Measurements from ENCODE around the gene MCEE. TPM values are rescaled to one million over a fixed set of nuclear protein-coding genes. Genes with fewer than 3 reads are reported as not detected.
"Not testable (repeated sequence)": the region's sequence is repeated elsewhere in the genome, so short reads cannot be mapped to it uniquely, and the experiment has no call there.

Gene MCEE
- total RNA-seq, 3 donors from 2014 or later: 16.0 to 33.8 (median 27.5) TPM

DNA sequence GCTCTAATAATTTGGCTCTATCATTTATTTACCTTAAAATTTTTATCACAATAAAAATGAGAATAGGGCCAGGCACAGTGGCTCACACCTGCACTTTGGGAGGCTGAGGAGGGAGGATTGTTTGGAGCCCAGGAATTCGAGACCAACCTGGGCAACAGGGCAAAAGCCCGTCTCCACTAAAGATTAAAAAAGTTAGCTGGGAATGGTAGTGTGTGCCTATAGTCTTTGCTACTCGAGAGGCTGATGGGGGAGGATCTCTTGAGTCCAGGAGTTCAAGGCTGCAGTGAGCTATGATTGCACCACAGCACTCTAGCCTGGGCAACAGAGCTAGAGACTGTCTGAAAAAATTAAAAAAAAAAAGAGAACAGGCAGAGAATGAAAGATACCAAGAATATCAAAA is 6.1 kb upstream of the MCEE start:
- intact Hi-C loops (cut with DNase I; ENCODE audit: low total_unique reads): no loop called here

DNA sequence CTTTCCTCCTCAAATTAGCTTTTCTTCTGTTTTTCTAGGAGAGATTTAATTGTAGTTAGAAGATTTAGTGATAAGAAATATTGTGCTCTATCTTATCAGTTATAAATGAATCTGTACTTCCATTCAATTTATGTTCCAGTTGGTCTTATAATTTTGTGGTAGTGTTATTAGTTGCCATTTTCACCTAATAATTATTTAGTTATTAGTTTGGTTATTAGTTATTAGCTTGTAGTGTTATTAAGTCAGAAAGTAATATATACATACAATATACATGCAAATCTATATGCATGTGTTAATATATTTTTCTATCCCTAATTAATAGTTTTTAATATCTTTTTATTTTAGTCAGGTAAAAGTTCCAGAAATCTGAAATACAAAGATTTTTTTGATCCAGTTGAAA is 3.6 kb upstream of the MCEE start:
- H3K4me1 ChIP-seq: no peaks in the 10 kb centered on the region
- no peaks in the 10 kb centered on the region for H3K9me3 ChIP-seq
- no peaks in the 10 kb centered on the region for H3K36me3 ChIP-seq
- intact Hi-C loops (cut with DNase I; ENCODE audit: low total_unique reads): no loop called here
- TF ChIP-seq, protein P1, sequence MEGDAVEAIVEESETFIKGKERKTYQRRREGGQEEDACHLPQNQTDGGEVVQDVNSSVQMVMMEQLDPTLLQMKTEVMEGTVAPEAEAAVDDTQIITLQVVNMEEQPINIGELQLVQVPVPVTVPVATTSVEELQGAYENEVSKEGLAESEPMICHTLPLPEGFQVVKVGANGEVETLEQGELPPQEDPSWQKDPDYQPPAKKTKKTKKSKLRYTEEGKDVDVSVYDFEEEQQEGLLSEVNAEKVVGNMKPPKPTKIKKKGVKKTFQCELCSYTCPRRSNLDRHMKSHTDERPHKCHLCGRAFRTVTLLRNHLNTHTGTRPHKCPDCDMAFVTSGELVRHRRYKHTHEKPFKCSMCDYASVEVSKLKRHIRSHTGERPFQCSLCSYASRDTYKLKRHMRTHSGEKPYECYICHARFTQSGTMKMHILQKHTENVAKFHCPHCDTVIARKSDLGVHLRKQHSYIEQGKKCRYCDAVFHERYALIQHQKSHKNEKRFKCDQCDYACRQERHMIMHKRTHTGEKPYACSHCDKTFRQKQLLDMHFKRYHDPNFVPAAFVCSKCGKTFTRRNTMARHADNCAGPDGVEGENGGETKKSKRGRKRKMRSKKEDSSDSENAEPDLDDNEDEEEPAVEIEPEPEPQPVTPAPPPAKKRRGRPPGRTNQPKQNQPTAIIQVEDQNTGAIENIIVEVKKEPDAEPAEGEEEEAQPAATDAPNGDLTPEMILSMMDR (IDR thresholded peaks at IDR 0.05): no peak
- no peak for TF ChIP-seq POLR2A (IDR thresholded peaks at IDR 0.05)
- TF ChIP-seq POLR2AphosphoS5 (IDR thresholded peaks at IDR 0.05): no peak
- H3K27ac ChIP-seq: no peak overlapping the region
- no peaks in the 10 kb centered on the region for H3K27me3 ChIP-seq
- H3K4me3 ChIP-seq: no peak overlapping the region
- DNase-seq (ENCODE audit: low spot score in 2 of 2): no peak

More for the DNA sequence above, 6.1 kb upstream of the MCEE start:
- TF ChIP-seq, protein P1 (IDR thresholded peaks at IDR 0.05): no peak
- TF ChIP-seq POLR2AphosphoS5 (IDR thresholded peaks at IDR 0.05): no peak
- TF ChIP-seq POLR2A (IDR thresholded peaks at IDR 0.05): no peak
- Histone ChIP-seq H3K27me3 (no peaks in the 10 kb centered on the region), H3K36me3 (no peaks in the 10 kb centered on the region), H3K9me3 (no peaks in the 10 kb centered on the region), H3K4me1 (no peaks in the 10 kb centered on the region), H3K4me3 (no peak overlapping the region), H3K27ac (no peak overlapping the region)
- no peak for DNase-seq (ENCODE audit: low spot score in 2 of 2)

DNA sequence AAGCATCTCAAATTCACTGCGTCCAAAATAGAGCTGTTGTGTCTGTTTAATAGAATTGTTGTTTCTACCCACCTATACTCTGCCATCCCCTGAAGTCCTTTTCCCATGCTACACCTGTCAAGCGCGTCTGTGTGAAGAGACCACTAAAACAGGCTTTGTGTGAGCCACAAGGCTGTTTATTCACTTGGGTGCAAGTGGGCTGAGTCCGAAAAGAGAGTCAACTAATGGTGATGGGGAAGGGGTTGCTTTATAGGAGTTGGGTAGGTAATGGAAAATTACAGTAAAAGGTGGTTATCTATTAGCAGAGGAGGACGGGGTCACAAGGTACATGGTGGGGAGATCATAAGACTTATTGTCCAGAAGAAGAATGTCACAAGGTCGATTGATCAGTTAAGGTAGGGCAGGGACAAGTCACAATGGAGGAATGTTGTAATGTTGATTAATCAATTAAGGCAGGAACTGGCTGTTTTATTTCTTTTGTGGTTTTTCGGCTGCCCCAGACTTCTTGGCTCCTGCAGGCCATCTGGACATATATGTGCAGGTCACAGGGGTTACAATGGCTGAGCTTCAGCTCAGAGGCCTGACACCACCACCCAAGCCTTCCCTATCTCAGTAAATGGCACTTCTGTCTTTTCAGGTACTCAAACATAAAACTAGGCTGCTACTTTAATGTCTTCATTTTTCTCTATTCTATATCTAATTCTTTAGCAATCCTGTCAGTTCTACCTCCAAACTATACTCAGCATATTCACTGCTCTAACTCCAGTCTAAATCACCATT is 1.5 kb upstream of the MCEE start:
- H3K27ac ChIP-seq: peak overlapping the region in 1 of 2 donors; percentile 91
- DNase-seq (ENCODE audit: low spot score in 2 of 2); H3K36me3 ChIP-seq; intact Hi-C loops (cut with DNase I; ENCODE audit: low total_unique reads); H3K4me1 ChIP-seq; H3K9me3 ChIP-seq; H3K27me3 ChIP-seq: not testable (repeated sequence)
- peak overlapping the region; percentile 69 to 94 (median 72) for H3K4me3 ChIP-seq

DNA sequence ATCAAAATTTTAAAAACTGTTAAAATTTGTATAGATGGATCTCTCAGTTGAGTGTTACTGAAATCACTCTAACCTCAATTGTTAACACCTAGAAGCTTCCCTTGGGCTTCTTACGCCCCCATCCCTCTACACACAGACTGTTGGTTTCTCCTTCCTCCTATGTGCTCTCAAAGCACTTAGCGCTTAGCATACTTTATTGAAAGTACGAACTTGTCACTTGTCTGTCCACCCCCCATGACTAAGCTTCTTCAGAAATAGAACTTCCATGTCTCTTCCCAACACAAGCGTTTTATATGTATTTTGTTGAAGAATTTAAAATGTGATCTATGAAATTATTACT is 846 bp upstream of the MCEE start:
- Histone ChIP-seq H3K27ac (peak overlapping the region; percentile 88 to 91), H3K4me1 (no peaks in the 10 kb centered on the region)

DNA sequence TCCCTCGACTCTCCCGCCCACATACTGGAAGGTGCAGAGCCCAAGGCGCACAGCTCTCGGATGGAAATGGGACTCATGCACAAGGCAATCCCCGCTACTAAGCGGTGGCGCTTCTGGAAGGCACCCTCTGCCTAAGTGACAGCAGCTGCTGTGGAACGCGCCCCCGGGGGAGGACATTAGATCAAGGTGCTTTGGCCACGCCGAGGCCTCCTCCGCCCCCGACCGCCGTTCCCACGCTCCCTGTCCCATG is 202 bp downstream of the MCEE start:
- Histone ChIP-seq H3K27ac (peak overlapping the region; percentile 88 to 91), H3K27me3 (no peaks in the 10 kb centered on the region), H3K4me1 (no peaks in the 10 kb centered on the region), H3K4me3 (peak overlapping the region; percentile 69 to 94 (median 72)), H3K9me3 (no peaks in the 10 kb centered on the region), H3K36me3 (no peaks in the 10 kb centered on the region)
- DNase-seq (ENCODE audit: low spot score in 2 of 2): peak in 1 of 2 donors; percentile 71
- intact Hi-C loops (cut with DNase I; ENCODE audit: low total_unique reads): no loop called here
- peak in 2 of 3 donors; percentile 42 to 74 for TF ChIP-seq POLR2AphosphoS5 (IDR thresholded peaks at IDR 0.05)
- TF ChIP-seq, protein P1 (IDR thresholded peaks at IDR 0.05): no peak

More for the DNA sequence above, 846 bp upstream of the MCEE start:
- no peaks in the 10 kb centered on the region for H3K27me3 ChIP-seq
- peak overlapping the region; percentile 69 to 94 (median 72) for H3K4me3 ChIP-seq
- H3K9me3 ChIP-seq: no peaks in the 10 kb centered on the region
- DNase-seq (ENCODE audit: low spot score in 2 of 2): no peak
- intact Hi-C loops (cut with DNase I; ENCODE audit: low total_unique reads): no loop called here
- H3K36me3 ChIP-seq: no peaks in the 10 kb centered on the region
- TF ChIP-seq, protein P1 (IDR thresholded peaks at IDR 0.05): no peak
- TF ChIP-seq POLR2AphosphoS5 (IDR thresholded peaks at IDR 0.05): no peak
- no peak for TF ChIP-seq POLR2A (IDR thresholded peaks at IDR 0.05)
